ENCODE data around the gene FOXK1.

- TF ChIP-seq POLR2AphosphoS5 (IDR thresholded peaks at IDR 0.05) (no peak), CTCF (IDR thresholded peaks at IDR 0.05) (no peak), EP300 (IDR thresholded peaks at IDR 0.05) (no peak)
Measured at GRCh38 chr7:4808026-4808425, 125.9 kb downstream of the FOXK1 start.
